ENCODE results near the gene PIK3CG.
"Not testable (repeated sequence)": the region's sequence is repeated elsewhere in the genome, so short reads cannot be mapped to it uniquely, and the experiment has no call there.

The PIK3CG gene

DNA sequence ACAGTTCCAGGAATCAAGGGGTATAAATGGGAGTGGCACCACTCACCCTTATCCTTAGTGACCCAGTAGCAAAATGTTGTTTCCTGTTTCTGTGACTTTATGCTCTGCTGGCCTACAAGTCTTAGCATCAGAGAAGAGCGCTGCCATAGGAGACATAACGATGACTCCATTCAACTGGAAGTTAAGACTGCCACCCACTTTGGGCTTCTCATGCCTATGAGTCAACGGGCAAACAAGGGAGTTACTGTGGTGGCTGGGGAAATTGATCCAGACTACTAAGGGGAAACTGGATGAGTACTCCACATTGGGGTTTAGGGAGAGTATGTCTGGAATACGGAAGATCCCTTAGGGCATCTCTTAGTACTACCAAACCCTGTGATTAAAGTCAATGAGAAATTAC lies 40.6 kb upstream of the PIK3CG start:
- TF ChIP-seq, protein P1, sequence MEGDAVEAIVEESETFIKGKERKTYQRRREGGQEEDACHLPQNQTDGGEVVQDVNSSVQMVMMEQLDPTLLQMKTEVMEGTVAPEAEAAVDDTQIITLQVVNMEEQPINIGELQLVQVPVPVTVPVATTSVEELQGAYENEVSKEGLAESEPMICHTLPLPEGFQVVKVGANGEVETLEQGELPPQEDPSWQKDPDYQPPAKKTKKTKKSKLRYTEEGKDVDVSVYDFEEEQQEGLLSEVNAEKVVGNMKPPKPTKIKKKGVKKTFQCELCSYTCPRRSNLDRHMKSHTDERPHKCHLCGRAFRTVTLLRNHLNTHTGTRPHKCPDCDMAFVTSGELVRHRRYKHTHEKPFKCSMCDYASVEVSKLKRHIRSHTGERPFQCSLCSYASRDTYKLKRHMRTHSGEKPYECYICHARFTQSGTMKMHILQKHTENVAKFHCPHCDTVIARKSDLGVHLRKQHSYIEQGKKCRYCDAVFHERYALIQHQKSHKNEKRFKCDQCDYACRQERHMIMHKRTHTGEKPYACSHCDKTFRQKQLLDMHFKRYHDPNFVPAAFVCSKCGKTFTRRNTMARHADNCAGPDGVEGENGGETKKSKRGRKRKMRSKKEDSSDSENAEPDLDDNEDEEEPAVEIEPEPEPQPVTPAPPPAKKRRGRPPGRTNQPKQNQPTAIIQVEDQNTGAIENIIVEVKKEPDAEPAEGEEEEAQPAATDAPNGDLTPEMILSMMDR (IDR thresholded peaks at IDR 0.05; ENCODE audit: borderline replicate concordance, insufficient read depth, low read depth, low read length): no peak
- H3K4me3 ChIP-seq (ENCODE audit: low read depth, low read length): no peak overlapping the region

GRCh38 chr7:106827626-106828025 lies 37.5 kb upstream of the PIK3CG start:
- H3K4me3 ChIP-seq (ENCODE audit: low read depth, low read length): no peak overlapping the region
- TF ChIP-seq, protein P1 (IDR thresholded peaks at IDR 0.05; ENCODE audit: borderline replicate concordance, insufficient read depth, low read depth, low read length): no peak

GRCh38 chr7:106829496-106829895 lies 35.6 kb upstream of the PIK3CG start:
- TF ChIP-seq, protein P1 (IDR thresholded peaks at IDR 0.05; ENCODE audit: borderline replicate concordance, insufficient read depth, low read depth, low read length): no peak
- no peak overlapping the region for H3K4me3 ChIP-seq (ENCODE audit: low read depth, low read length)

- H3K4me3 ChIP-seq (ENCODE audit: low read depth, low read length): not testable (repeated sequence)
These were observed 34.2 kb upstream of the PIK3CG start for GRCh38 chr7:106830896-106831295.

DNA sequence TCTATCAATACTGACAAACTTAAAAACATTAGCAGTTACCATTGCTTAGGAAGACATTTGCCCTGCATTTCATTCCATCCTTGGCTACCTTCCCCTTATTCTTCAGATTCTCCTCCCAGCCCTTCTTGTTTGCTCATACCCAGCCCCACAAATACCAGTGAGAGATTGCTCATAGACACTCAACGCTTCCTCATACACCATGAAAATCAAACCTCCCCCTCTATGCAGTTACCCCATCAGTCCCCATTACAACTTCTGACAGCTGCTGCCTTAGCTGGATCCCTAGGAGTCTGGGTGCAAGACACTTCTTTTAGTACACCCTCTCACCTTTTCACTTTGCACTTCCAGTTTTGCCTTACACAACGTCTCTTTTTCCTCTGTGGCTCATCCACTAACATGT lies 28.3 kb upstream of the PIK3CG start:
- no peak overlapping the region for H3K4me3 ChIP-seq (ENCODE audit: low read depth, low read length)
- TF ChIP-seq, protein P1 (IDR thresholded peaks at IDR 0.05; ENCODE audit: borderline replicate concordance, insufficient read depth, low read depth, low read length): no peak

GRCh38 chr7:106839511-106839910 lies 25.6 kb upstream of the PIK3CG start:
- H3K4me3 ChIP-seq (ENCODE audit: low read depth, low read length): no peak overlapping the region
- TF ChIP-seq, protein P1 (IDR thresholded peaks at IDR 0.05; ENCODE audit: borderline replicate concordance, insufficient read depth, low read depth, low read length): no peak

DNA sequence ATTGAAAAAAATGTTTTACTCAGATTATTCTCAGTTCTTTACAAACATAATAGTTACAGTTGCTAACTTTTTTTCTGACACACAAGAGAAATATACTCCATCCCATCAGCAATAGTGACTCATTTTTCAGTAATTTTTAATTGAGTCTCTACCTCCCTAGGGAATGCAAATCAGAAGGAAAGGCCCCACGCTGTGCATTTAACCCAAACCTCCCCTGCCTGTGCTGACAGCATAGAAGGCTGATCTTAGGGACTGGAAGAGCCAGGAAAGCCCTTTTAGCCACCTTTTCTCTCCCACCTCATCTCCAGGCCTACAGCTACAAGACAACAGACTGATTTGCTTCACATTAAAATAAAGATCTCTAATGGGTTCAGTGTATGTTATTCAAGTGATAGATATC lies 24.7 kb upstream of the PIK3CG start:
- H3K4me3 ChIP-seq (ENCODE audit: low read depth, low read length): no peak overlapping the region
- TF ChIP-seq, protein P1 (IDR thresholded peaks at IDR 0.05; ENCODE audit: borderline replicate concordance, insufficient read depth, low read depth, low read length): no peak

DNA sequence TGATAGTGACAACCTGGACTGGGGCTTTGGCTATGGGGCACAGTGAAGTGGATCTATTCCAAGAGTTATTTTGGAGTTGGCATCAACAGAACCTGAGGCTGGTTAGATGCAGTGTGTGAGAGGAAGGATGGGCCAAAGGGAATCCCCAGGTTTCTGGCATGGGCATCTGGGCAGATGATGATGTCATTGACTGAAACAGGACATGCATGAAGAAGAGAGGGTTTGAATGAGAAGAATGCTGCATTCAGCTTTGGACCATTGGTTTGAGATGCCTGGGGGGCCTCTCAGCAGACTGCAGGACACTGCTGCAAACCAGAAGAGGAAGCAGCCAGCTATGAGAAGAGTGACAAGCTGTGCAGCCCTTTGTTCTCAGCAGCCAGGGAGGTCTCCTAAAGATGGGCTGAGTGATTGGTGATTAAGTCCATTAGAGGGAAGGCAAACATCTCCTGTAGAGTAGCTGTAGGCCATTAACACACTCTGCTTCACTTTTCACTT lies 23.1 kb upstream of the PIK3CG start:
- TF ChIP-seq, protein P1 (IDR thresholded peaks at IDR 0.05; ENCODE audit: borderline replicate concordance, insufficient read depth, low read depth, low read length): no peak
- no peak overlapping the region for H3K4me3 ChIP-seq (ENCODE audit: low read depth, low read length)

Data from GM12875 (cell line).